SK-N-SH (cell line): Measurements from ENCODE around the gene SNRNP70. TPM values are rescaled to one million over a fixed set of nuclear protein-coding genes. Genes with fewer than 3 reads are reported as not detected.

Experiments
- CTCF ChIA-PET: fragments of 300-600, 350-600 bp; formaldehyde crosslinking; extraction: SDS; loops from one replicate; lab custom pipeline; 2021; lab: Yijun Ruan, JAX
- POLR2A ChIA-PET: fragments of 350-600 bp; sonication (Branson Sonifier 250); formaldehyde crosslinking; extraction: SDS; loops from one replicate; lab custom pipeline; 2020; ENCODE audit warnings: antibody characterized with exemption, inconsistent platforms; lab: Yijun Ruan, JAX
- DNase-seq: peaks from one replicate; pipeline ENCODE4 v3.0.0; 2012
- H2AFZ ChIP-seq: fragments of 200-600 bp; sonication (generic); 2 replicates; pipeline ENCODE4 v1.8.1; 2016; ENCODE audit warnings: antibody characterized with exemption, mild to moderate bottlenecking, low read depth
- H3F3A ChIP-seq: fragments of 200-600 bp; sonication (generic); replicated peaks from 2 replicates; pipeline ENCODE3; 2016; ENCODE audit warnings: antibody characterized with exemption, mild to moderate bottlenecking; ENCODE audit not compliant: insufficient read depth
- H3K27ac ChIP-seq, 2 experiments: fragments of 200-500 bp in 1 of 2; fragments of 200-600 bp in 1 of 2; sonication (Bioruptor generic) in 1 of 2; sonication (generic), shearing (Covaris generic) in 1 of 2; 2 replicates each; pipeline versions ENCODE4 v1.5.1 to v1.6.1; 2014 to 2016; ENCODE audit warnings: low read depth in 2 of 2, inconsistent platforms in 1 of 2, low read length in 1 of 2, mild to moderate bottlenecking in 1 of 2, mixed read lengths in 1 of 2
- H3K27me3 ChIP-seq: fragments of 200-600 bp; sonication (generic), shearing (Covaris generic); 2 replicates; pipeline ENCODE4 v1.6.1; 2016; ENCODE audit warnings: mixed run types; ENCODE audit not compliant: insufficient read depth
- H3K36me3 ChIP-seq, 2 experiments: fragments of 200-500 bp in 1 of 2; fragments of 200-600 bp in 1 of 2; sonication (Bioruptor generic) in 1 of 2; sonication (generic) in 1 of 2; replicated peaks in 1 of 2; 2 replicates each; pipeline versions ENCODE3 to v1.5.1; 2014 to 2016; ENCODE audit warnings: low read length in 1 of 2, mild to moderate bottlenecking in 1 of 2; ENCODE audit not compliant: insufficient read depth in 2 of 2, control insufficient read depth in 1 of 2
- H3K4me1 ChIP-seq, 2 experiments: fragments of 200-500 bp in 1 of 2; fragments of 200-600 bp in 1 of 2; sonication (Bioruptor generic) in 1 of 2; sonication (generic), shearing (Covaris generic) in 1 of 2; 2 replicates each; pipeline versions ENCODE4 v1.5.1 to v1.6.1; 2014 to 2016; ENCODE audit warnings: low read depth in 1 of 2, low read length in 1 of 2, mixed run types in 1 of 2; ENCODE audit not compliant: insufficient read depth in 2 of 2, control insufficient read depth in 1 of 2
- H3K4me2 ChIP-seq: fragments of 200-600 bp; sonication (generic), shearing (Covaris generic); 2 replicates; pipeline ENCODE4 v1.6.1; 2017; ENCODE audit warnings: mixed run types
- H3K4me3 ChIP-seq, 2 experiments: fragments of 200-500 bp in 1 of 2; fragments of 200-600 bp in 1 of 2; sonication (Bioruptor generic) in 1 of 2; sonication (generic), shearing (Covaris generic) in 1 of 2; 2 replicates each; pipeline versions ENCODE4 v1.5.1 to v1.8.1; 2014 to 2016; ENCODE audit warnings: low read depth in 2 of 2, inconsistent platforms in 1 of 2, low read length in 1 of 2, mild to moderate bottlenecking in 1 of 2, mixed read lengths in 1 of 2, moderate library complexity in 1 of 2
- H3K79me2 ChIP-seq: fragments of 200-600 bp; sonication (generic); 2 replicates; pipeline ENCODE4 v1.8.1; 2017; ENCODE audit warnings: mild to moderate bottlenecking; ENCODE audit not compliant: insufficient read depth
- H3K9ac ChIP-seq: fragments of 200-600 bp; sonication (generic); 2 replicates; pipeline ENCODE4 v1.6.1; 2017; ENCODE audit warnings: mixed run types
- H3K9me2 ChIP-seq: fragments of 200-600 bp; sonication (generic); 2 replicates; pipeline ENCODE4 v1.6.1; 2017; ENCODE audit warnings: mixed run types
- H3K9me3 ChIP-seq: fragments of 200-600 bp; sonication (generic); 2 replicates; pipeline ENCODE4 v1.6.1; 2017; ENCODE audit warnings: mixed run types, mild to moderate bottlenecking, moderate library complexity
- H4K20me1 ChIP-seq: fragments of 200-600 bp; sonication (generic); 2 replicates; pipeline ENCODE4 v1.6.1; 2017; ENCODE audit warnings: mild to moderate bottlenecking, mixed run types; ENCODE audit not compliant: insufficient read depth
- CHD2 ChIP-seq: fragments of 150-350 bp; IDR thresholded peaks from 2 replicates; pipeline ENCODE4 v1.6.1; 2018; ENCODE audit warnings: low read length; ENCODE audit not compliant: partially characterized antibody
- EP300 ChIP-seq, 2 experiments: IDR thresholded peaks; 2 replicates each; pipeline versions ENCODE4 v1.4.0 to v1.6.1; 2012; ENCODE audit warnings: borderline replicate concordance in 1 of 2, low read depth in 1 of 2, low read length in 1 of 2
- EZH2phosphoT487 ChIP-seq: fragments of 200-600 bp; sonication (generic); IDR thresholded peaks from 2 replicates; pipeline ENCODE4 v1.6.1; 2017; ENCODE audit warnings: low read depth, mixed run types, mild to moderate bottlenecking, antibody characterized with exemption, moderate library complexity, borderline replicate concordance
- FOSL2 ChIP-seq: IDR thresholded peaks from 2 replicates; pipeline ENCODE4 v1.4.0; 2012; ENCODE audit warnings: low read depth, mild to moderate bottlenecking, moderate library complexity, borderline replicate concordance
- FOXJ3 ChIP-seq: sonication (generic); formaldehyde crosslinking; IDR thresholded peaks from 2 replicates; pipeline ENCODE4 v1.5.1; 2020; ENCODE audit warnings: mild to moderate bottlenecking, missing genetic modification reagents
- GATA2 ChIP-seq: sonication (generic); formaldehyde crosslinking; IDR thresholded peaks from 2 replicates; pipeline ENCODE4 v1.5.0; 2020; ENCODE audit warnings: mild to moderate bottlenecking, missing genetic modification reagents
- MEF2A ChIP-seq: IDR thresholded peaks from 2 replicates; pipeline ENCODE4 v1.4.0; 2012; ENCODE audit warnings: low read depth, borderline replicate concordance
- RAD21 ChIP-seq: IDR thresholded peaks from 2 replicates; pipeline ENCODE4 v1.6.1; 2012; ENCODE audit warnings: mild to moderate bottlenecking, low read length
- RXRA ChIP-seq: IDR thresholded peaks from 2 replicates; pipeline ENCODE4 v1.4.0; 2012; ENCODE audit warnings: low read depth, mild to moderate bottlenecking, borderline replicate concordance
- SIN3A ChIP-seq: IDR thresholded peaks from 2 replicates; pipeline ENCODE4 v1.6.1; 2012; ENCODE audit warnings: low read depth, mild to moderate bottlenecking, low read length, moderate library complexity, borderline replicate concordance
- SMC3 ChIP-seq: IDR thresholded peaks from 2 replicates; pipeline ENCODE4 v1.6.1; 2012; ENCODE audit warnings: low read depth, low read length, improper control_type of control experiment
- TEAD4 ChIP-seq: IDR thresholded peaks from 2 replicates; pipeline ENCODE4 v1.4.0; 2012; ENCODE audit warnings: mild to moderate bottlenecking, borderline replicate concordance; ENCODE audit not compliant: insufficient read depth
- YY1 ChIP-seq: IDR thresholded peaks from 2 replicates; pipeline ENCODE4 v1.4.0; 2012; ENCODE audit warnings: low read depth, mild to moderate bottlenecking
- WGBS: methylation state at CpG from one replicate; pipeline ENCODE4 v1.1.6; 2017; ENCODE audit warnings: low lambda C conversion rate; 5-methylcytosine and 5-hydroxymethylcytosine counted together
- polyA plus RNA-seq, 3 experiments: library from polyadenylated mRNA; depleted of rRNA; stranded (reverse); fragments of >200 nt; gene quantifications; 2 replicates each; pipeline ENCODE4 v1.2.3, GENCODE V29; 2012
- TF ChIP-seq, protein P1 (sequence below): fragments of 200-600 bp; sonication (generic); IDR thresholded peaks from 2 replicates; pipeline ENCODE4 v1.6.1; 2017; ENCODE audit warnings: antibody characterized with exemption, mild to moderate bottlenecking, moderate library complexity
- TF ChIP-seq, protein P2 (sequence below): IDR thresholded peaks from 2 replicates; pipeline ENCODE4 v1.4.0; 2012; ENCODE audit warnings: low read depth, borderline replicate concordance
- TF ChIP-seq, protein P3 (sequence below): fragments of 150-350 bp; IDR thresholded peaks from 2 replicates; pipeline ENCODE4 v1.6.1; 2016; ENCODE audit warnings: mild to moderate bottlenecking, low read depth, low read length
- TF ChIP-seq, protein P4 (sequence below): fragments of 150-350 bp; IDR thresholded peaks from 2 replicates; pipeline ENCODE4 v1.6.1; 2017; ENCODE audit warnings: antibody characterized with exemption, low read length, low read depth, borderline replicate concordance

Gene SNRNP70
- polyA plus RNA-seq, 1 of the 3 experiments (the other 2 are of a cell fraction): 359 TPM

DNA sequence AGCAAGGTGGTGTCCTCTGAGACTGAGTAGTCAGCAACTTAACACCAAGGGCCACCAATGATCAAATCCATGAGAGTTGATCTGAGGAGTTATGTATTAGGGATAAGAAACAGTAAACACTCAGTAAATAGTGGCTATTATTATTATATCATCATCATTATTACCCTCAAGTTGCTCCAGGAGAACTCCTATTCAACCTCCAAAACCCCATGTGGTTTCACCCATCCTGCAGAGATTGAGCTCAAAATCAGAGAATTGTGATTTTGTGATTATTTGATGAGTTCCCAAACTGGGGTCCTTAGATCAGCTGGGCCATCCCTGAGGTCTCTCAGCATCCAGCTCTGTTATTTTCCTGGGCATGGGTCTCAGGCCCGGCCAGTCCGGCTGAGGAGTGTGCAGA lies 24.3 kb upstream of the SNRNP70 start:
- no peaks in the 10 kb centered on the region for H4K20me1 ChIP-seq

More for the DNA sequence above, 24.3 kb upstream of the SNRNP70 start:
- no peaks in the 10 kb centered on the region for H3K9me2 ChIP-seq
- H3K9me3 ChIP-seq: no peaks in the 10 kb centered on the region
- POLR2A ChIA-PET: no interaction called here
- peaks cover 0 to 23% of the 10 kb centered on the region in 2 experiments; a peak in 2 of 4 replicates for H3K4me1 ChIP-seq
- H3K27ac ChIP-seq: no peak overlapping the region
- H3K4me2 ChIP-seq: no peak overlapping the region
- DNase-seq: no peak
- no peak for TF ChIP-seq CHD2
- TF ChIP-seq FOXJ3 (CRISPR knock-in tag): no peak
- TF ChIP-seq RXRA: no peak
- no peak for TF ChIP-seq GATA2 (CRISPR knock-in tag)
- TF ChIP-seq RAD21: no peak
- TF ChIP-seq TEAD4: no peak
- no peak for TF ChIP-seq EP300 (IDR thresholded peaks at IDR 0.05; ENCODE audit: borderline replicate concordance in 1 of 2, low read depth in 1 of 2, low read length in 1 of 2)
- TF ChIP-seq EZH2phosphoT487: no peak
- no peak for TF ChIP-seq YY1
- no peak for TF ChIP-seq SMC3
- no peak for TF ChIP-seq MEF2A
- TF ChIP-seq, protein P1, sequence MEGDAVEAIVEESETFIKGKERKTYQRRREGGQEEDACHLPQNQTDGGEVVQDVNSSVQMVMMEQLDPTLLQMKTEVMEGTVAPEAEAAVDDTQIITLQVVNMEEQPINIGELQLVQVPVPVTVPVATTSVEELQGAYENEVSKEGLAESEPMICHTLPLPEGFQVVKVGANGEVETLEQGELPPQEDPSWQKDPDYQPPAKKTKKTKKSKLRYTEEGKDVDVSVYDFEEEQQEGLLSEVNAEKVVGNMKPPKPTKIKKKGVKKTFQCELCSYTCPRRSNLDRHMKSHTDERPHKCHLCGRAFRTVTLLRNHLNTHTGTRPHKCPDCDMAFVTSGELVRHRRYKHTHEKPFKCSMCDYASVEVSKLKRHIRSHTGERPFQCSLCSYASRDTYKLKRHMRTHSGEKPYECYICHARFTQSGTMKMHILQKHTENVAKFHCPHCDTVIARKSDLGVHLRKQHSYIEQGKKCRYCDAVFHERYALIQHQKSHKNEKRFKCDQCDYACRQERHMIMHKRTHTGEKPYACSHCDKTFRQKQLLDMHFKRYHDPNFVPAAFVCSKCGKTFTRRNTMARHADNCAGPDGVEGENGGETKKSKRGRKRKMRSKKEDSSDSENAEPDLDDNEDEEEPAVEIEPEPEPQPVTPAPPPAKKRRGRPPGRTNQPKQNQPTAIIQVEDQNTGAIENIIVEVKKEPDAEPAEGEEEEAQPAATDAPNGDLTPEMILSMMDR: no peak
- TF ChIP-seq FOSL2: no peak
- TF ChIP-seq, protein P2, sequence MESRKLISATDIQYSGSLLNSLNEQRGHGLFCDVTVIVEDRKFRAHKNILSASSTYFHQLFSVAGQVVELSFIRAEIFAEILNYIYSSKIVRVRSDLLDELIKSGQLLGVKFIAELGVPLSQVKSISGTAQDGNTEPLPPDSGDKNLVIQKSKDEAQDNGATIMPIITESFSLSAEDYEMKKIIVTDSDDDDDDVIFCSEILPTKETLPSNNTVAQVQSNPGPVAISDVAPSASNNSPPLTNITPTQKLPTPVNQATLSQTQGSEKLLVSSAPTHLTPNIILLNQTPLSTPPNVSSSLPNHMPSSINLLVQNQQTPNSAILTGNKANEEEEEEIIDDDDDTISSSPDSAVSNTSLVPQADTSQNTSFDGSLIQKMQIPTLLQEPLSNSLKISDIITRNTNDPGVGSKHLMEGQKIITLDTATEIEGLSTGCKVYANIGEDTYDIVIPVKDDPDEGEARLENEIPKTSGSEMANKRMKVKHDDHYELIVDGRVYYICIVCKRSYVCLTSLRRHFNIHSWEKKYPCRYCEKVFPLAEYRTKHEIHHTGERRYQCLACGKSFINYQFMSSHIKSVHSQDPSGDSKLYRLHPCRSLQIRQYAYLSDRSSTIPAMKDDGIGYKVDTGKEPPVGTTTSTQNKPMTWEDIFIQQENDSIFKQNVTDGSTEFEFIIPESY: no peak
- no peak for TF ChIP-seq SIN3A
- TF ChIP-seq, protein P3, sequence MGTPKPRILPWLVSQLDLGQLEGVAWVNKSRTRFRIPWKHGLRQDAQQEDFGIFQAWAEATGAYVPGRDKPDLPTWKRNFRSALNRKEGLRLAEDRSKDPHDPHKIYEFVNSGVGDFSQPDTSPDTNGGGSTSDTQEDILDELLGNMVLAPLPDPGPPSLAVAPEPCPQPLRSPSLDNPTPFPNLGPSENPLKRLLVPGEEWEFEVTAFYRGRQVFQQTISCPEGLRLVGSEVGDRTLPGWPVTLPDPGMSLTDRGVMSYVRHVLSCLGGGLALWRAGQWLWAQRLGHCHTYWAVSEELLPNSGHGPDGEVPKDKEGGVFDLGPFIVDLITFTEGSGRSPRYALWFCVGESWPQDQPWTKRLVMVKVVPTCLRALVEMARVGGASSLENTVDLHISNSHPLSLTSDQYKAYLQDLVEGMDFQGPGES: no peak
- TF ChIP-seq, protein P4, sequence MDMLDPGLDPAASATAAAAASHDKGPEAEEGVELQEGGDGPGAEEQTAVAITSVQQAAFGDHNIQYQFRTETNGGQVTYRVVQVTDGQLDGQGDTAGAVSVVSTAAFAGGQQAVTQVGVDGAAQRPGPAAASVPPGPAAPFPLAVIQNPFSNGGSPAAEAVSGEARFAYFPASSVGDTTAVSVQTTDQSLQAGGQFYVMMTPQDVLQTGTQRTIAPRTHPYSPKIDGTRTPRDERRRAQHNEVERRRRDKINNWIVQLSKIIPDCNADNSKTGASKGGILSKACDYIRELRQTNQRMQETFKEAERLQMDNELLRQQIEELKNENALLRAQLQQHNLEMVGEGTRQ: no peak
- 100% methylated on average over 1 of the region's 2 CpGs for WGBS
- H3K9ac ChIP-seq: no peak overlapping the region
- peaks cover 66% of the 10 kb centered on the region for H3K79me2 ChIP-seq
- no peak overlapping the region for H3K4me3 ChIP-seq
- H2AFZ ChIP-seq: no peak overlapping the region
- no peaks in the 10 kb centered on the region for H3K36me3 ChIP-seq
- H3K27me3 ChIP-seq: no peaks in the 10 kb centered on the region
- CTCF ChIA-PET: interaction anchor here (1.4 to 3.0 kb wide), 4 partner anchors 8 to 147 kb away, joined by 3 to 10 read pairs (median 6); partner anchors contain the start of genes GYS1 and RUVBL2
- H3F3A ChIP-seq: peaks cover 12% of the 10 kb centered on the region
